GM19395 (cell line): ENCODE results near the gene LCN1.

Experiments used
- ATAC-seq: cut with Tn5 transposase; IDR thresholded peaks from one replicate; pipeline ENCODE4 v1.9.1; 2021; ENCODE audit warnings: mild to moderate bottlenecking, moderate library complexity; ENCODE audit not compliant: unreplicated experiment

Gene LCN1

GRCh38 chr9:135565636-135566035 is 44.4 kb downstream of the LCN1 start:
- ATAC-seq: no peak

- ATAC-seq: no peak
Measured at GRCh38 chr9:135566552-135566951, 45.3 kb downstream of the LCN1 start.

GRCh38 chr9:135567311-135567710 is 46.1 kb downstream of the LCN1 start:
- ATAC-seq: no peak

- no peak for ATAC-seq
Measured at GRCh38 chr9:135568026-135568425, 46.8 kb downstream of the LCN1 start.

- no peak for ATAC-seq
Measured at GRCh38 chr9:135570456-135570855, 49.2 kb downstream of the LCN1 start.

- no peak for ATAC-seq
Measured at GRCh38 chr9:135572233-135572632, 51.0 kb downstream of the LCN1 start.

- no peak for ATAC-seq
Measured at GRCh38 chr9:135573124-135573523, 51.9 kb downstream of the LCN1 start.

- no peak for ATAC-seq
Measured at GRCh38 chr9:135574331-135574730, 53.1 kb downstream of the LCN1 start.

- no peak for ATAC-seq
Measured at GRCh38 chr9:135574943-135575342, 53.7 kb downstream of the LCN1 start.
